Measurements from ENCODE around the gene ZBTB16.

Gene ZBTB16

DNA sequence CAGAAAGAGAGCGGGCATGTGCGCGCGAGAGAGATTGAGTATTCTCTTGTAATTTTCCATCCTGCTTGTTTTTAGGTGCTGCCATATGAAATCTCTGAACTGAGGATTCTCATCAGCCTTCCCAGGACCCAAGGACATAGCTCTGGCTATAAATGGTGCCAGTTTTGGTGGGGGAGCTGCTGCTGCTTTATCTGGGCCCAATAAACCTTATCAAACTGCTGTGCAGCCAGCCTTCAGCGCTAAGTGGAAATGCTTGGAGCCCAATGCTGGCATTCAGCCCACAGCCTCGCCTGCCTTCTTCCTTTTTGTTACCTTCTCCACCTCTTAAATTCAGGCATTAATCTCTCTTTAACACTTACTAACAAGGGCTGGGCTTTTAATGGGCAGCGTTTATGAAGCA lies 2.4 kb upstream of the ZBTB16 start:
- DNase-seq (no peak), ATAC-seq (no peak)
- Mint-ChIP-seq H3K27ac (no peak overlapping the region), H3K27me3 (peaks cover 66% of the 10 kb centered on the region), H3K4me1 (peaks cover 41% of the 10 kb centered on the region), H3K4me3 (no peak overlapping the region), H3K9me3 (no peaks in the 10 kb centered on the region)

DNA sequence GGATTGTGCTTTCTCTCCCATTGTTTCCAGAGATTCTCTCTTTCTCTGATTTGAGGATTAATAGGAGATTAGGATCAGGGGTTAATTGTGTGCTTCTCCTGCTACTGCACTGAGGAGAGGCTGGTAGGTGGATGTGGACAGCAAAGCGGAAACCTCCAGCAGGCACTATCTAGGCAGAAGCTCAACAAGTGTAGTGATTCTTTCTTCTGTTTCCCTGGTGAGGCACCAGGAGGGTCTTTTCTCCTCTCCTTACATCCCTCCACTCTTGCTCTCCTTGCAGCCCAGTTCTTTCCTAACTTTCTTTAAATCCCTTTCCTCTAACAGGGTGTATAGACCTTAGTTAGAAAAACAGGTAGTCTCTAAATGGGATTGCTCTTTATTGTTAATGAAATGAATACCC lies 1.9 kb upstream of the ZBTB16 start:
- no peak overlapping the region for H3K4me3 Mint-ChIP-seq
- no peaks in the 10 kb centered on the region for H3K9me3 Mint-ChIP-seq
- no peak for ATAC-seq

DNA sequence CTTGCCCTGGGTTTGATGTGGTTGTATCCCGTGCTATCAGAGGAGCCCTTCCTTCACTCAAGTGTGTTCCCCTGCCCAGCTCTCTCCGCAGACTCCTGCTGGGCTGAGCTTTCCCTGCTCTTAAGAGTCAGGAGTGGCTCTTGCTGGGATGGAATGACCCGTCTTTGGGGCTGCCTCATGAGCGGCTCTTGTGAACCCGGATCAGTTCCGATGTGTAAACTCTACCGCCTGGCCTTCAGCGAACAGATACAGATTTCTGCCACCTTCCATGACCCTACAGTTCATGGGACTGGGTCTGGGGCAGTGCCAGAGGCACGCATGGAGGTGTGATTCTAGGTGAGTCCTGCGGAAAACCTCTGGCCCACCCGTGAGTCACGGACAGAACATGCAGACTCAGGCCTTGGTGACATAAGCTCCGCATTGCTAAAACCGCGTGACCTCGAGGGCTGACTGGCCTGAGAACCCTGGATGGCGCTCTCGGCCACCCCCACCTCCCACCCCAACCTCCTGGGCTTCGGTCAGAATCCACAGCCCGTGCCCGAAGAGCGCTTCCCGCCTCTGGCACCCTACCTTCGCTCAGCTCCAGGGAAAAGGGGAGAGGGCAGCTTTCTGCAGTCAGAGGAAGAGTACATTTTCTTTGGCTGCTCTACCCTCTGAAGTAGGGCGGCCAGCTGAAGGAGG lies 1.3 kb upstream of the ZBTB16 start:
- no peaks in the 10 kb centered on the region for H3K9me3 Mint-ChIP-seq
- no peak for DNase-seq
- peak overlapping the region in 1 of 2 donors; percentile 93 for H3K4me3 Mint-ChIP-seq
- H3K27me3 Mint-ChIP-seq: peaks cover 71% of the 10 kb centered on the region
- H3K27ac Mint-ChIP-seq: no peak overlapping the region
- H3K4me1 Mint-ChIP-seq: peaks cover 41% of the 10 kb centered on the region
- no peak for ATAC-seq

More for the DNA sequence above, 1.9 kb upstream of the ZBTB16 start:
- DNase-seq: no peak
- H3K27me3 Mint-ChIP-seq: peaks cover 70% of the 10 kb centered on the region
- no peak overlapping the region for H3K27ac Mint-ChIP-seq
- peaks cover 41% of the 10 kb centered on the region for H3K4me1 Mint-ChIP-seq

DNA sequence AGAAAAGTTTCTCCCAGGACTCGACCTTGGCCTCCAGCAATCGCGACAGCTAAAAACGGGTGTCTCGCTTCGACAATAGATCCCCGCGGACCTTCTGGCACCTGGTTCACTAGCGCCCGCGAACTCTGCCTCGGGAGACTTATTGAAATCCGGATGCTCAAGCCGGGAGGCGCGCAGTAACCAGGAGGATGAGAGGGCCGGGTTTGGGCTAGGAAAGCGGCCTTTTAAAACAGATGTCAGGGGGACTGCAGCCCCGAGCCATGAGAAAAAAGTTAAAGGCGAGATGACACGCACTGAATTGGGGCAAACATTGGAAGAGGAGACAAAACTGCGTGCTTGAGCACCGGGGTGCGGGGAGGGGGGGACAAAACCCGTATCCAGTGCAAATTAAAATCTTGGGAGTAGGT lies 637 bp upstream of the ZBTB16 start:
- ATAC-seq (peak; percentile 1), DNase-seq (no peak)
- H3K27ac Mint-ChIP-seq: no peak overlapping the region
- H3K9me3 Mint-ChIP-seq: no peaks in the 10 kb centered on the region
- H3K4me3 Mint-ChIP-seq: peak overlapping the region; percentile 92 to 93
- peaks cover 71% of the 10 kb centered on the region for H3K27me3 Mint-ChIP-seq
- peaks cover 41% of the 10 kb centered on the region for H3K4me1 Mint-ChIP-seq

GRCh38 chr11:114059984-114060391 lies 477 bp downstream of the ZBTB16 start:
- ATAC-seq: peak; percentile 47
- Mint-ChIP-seq H3K4me1 (peaks cover 41% of the 10 kb centered on the region), H3K4me3 (peak overlapping the region; percentile 92 to 93), H3K9me3 (no peaks in the 10 kb centered on the region), H3K27me3 (peaks cover 66% of the 10 kb centered on the region), H3K27ac (peak overlapping the region; percentile 61 to 92)
- DNase-seq: peak in 1 of 2 donors; percentile 34

- ATAC-seq: peak; percentile 53
- Mint-ChIP-seq H3K9me3 (no peaks in the 10 kb centered on the region), H3K4me3 (peak overlapping the region; percentile 92 to 93), H3K27ac (peak overlapping the region; percentile 61 to 92), H3K4me1 (peaks cover 41% of the 10 kb centered on the region), H3K27me3 (peaks cover 64% of the 10 kb centered on the region)
- peak; percentile 26 to 33 for DNase-seq
Measured at GRCh38 chr11:114060392-114061047, 1.0 kb downstream of the ZBTB16 start.

DNA sequence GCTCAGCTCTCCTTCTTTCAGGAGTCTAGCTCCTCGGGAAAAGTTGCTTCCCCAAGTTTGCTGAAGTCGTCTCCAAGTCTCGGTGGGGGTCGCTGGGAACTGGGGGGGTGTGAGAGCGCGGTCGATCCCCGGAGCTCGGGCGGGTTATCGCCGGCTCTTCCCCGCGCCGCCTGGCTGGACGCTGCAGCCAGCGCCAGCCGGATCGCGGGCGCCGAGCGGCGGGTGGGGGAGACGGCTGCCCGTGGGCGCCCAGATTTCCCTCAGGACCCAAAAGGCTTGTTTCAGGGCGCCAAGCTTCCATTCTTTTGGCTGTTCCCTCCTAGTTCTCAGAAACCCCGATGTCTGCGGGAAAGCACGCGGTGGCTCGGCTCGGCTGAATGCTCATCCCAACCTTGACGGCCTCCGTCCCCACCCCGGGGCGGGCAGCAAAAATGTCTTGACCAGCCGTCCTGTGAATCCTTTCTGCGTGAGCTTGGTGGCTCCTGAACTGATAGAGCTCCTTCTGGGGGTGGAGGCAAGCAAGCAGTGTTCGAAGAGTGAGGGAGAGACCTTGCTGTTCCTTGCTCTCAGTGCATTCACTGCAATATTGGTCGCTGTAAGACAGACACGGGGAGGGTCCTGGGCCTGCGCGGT lies 1.7 kb downstream of the ZBTB16 start:
- H3K27ac Mint-ChIP-seq: no peak overlapping the region
- peaks cover 61% of the 10 kb centered on the region for H3K27me3 Mint-ChIP-seq
- H3K9me3 Mint-ChIP-seq: no peaks in the 10 kb centered on the region
- peak overlapping the region; percentile 92 to 93 for H3K4me3 Mint-ChIP-seq
- H3K4me1 Mint-ChIP-seq: peaks cover 41% of the 10 kb centered on the region
- ATAC-seq (no peak), DNase-seq (no peak)

- Mint-ChIP-seq H3K4me3 (peak overlapping the region; percentile 92 to 93), H3K4me1 (peaks cover 41% of the 10 kb centered on the region), H3K27ac (no peak overlapping the region), H3K27me3 (peaks cover 56% of the 10 kb centered on the region), H3K9me3 (no peaks in the 10 kb centered on the region)
- no peak for DNase-seq
- ATAC-seq: no peak
Measured at GRCh38 chr11:114061681-114062049, 2.2 kb downstream of the ZBTB16 start.

GRCh38 chr11:114062272-114062671 lies 2.8 kb downstream of the ZBTB16 start:
- no peaks in the 10 kb centered on the region for H3K9me3 Mint-ChIP-seq
- no peak overlapping the region for H3K27ac Mint-ChIP-seq
- H3K4me3 Mint-ChIP-seq: peak overlapping the region in 1 of 2 donors; percentile 93
- ATAC-seq: no peak
- peaks cover 41% of the 10 kb centered on the region for H3K4me1 Mint-ChIP-seq
- H3K27me3 Mint-ChIP-seq: peaks cover 50% of the 10 kb centered on the region
- DNase-seq: no peak

DNA sequence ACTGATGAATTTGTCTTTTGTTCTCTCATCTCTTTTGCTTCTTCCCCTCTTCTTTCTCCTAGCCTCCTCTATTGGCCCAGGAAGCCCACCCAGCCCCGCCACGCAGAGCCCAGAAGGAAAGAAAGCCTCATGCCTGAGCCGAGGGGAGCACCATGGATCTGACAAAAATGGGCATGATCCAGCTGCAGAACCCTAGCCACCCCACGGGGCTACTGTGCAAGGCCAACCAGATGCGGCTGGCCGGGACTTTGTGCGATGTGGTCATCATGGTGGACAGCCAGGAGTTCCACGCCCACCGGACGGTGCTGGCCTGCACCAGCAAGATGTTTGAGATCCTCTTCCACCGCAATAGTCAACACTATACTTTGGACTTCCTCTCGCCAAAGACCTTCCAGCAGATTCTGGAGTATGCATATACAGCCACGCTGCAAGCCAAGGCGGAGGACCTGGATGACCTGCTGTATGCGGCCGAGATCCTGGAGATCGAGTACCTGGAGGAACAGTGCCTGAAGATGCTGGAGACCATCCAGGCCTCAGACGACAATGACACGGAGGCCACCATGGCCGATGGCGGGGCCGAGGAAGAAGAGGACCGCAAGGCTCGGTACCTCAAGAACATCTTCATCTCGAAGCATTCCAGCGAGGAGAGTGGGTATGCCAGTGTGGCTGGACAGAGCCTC lies 3.8 kb downstream of the ZBTB16 start:
- Mint-ChIP-seq H3K4me1 (peaks cover 32% of the 10 kb centered on the region), H3K9me3 (no peaks in the 10 kb centered on the region), H3K27me3 (peaks cover 39% of the 10 kb centered on the region), H3K4me3 (no peak overlapping the region), H3K27ac (no peak overlapping the region)
- no peak for ATAC-seq
- DNase-seq: no peak

- Mint-ChIP-seq H3K4me3 (no peak overlapping the region), H3K9me3 (no peaks in the 10 kb centered on the region), H3K4me1 (peaks cover 27% of the 10 kb centered on the region), H3K27ac (peak overlapping the region in 1 of 2 donors; percentile 19), H3K27me3 (peaks cover 34% of the 10 kb centered on the region)
- DNase-seq (no peak), ATAC-seq (no peak)
Measured at GRCh38 chr11:114063829-114064201, 4.3 kb downstream of the ZBTB16 start.

DNA sequence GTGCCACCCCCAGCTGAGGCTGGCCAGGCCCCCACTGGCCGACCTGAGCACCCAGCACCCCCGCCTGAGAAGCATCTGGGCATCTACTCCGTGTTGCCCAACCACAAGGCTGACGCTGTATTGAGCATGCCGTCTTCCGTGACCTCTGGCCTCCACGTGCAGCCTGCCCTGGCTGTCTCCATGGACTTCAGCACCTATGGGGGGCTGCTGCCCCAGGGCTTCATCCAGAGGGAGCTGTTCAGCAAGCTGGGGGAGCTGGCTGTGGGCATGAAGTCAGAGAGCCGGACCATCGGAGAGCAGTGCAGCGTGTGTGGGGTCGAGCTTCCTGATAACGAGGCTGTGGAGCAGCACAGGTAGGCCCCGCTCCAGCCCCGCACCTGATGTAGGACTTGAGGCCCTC lies 4.7 kb downstream of the ZBTB16 start:
- Mint-ChIP-seq H3K27ac (no peak overlapping the region), H3K27me3 (peaks cover 30% of the 10 kb centered on the region), H3K4me1 (peaks cover 23% of the 10 kb centered on the region), H3K9me3 (no peaks in the 10 kb centered on the region), H3K4me3 (no peak overlapping the region)
- no peak for DNase-seq
- no peak for ATAC-seq

GRCh38 chr11:114065094-114065493 lies 5.6 kb downstream of the ZBTB16 start:
- DNase-seq (no peak), ATAC-seq (no peak)
- Mint-ChIP-seq H3K27ac (no peak overlapping the region), H3K4me1 (peaks cover 14% of the 10 kb centered on the region), H3K9me3 (no peaks in the 10 kb centered on the region), H3K4me3 (no peak overlapping the region), H3K27me3 (peaks cover 21% of the 10 kb centered on the region)

- ATAC-seq (no peak), DNase-seq (no peak)
- Mint-ChIP-seq H3K27me3 (peaks cover 16% of the 10 kb centered on the region), H3K27ac (no peak overlapping the region), H3K4me3 (no peak overlapping the region), H3K4me1 (peaks cover 10% of the 10 kb centered on the region), H3K9me3 (no peaks in the 10 kb centered on the region)
Measured at GRCh38 chr11:114066046-114066648, 6.6 kb downstream of the ZBTB16 start.

DNA sequence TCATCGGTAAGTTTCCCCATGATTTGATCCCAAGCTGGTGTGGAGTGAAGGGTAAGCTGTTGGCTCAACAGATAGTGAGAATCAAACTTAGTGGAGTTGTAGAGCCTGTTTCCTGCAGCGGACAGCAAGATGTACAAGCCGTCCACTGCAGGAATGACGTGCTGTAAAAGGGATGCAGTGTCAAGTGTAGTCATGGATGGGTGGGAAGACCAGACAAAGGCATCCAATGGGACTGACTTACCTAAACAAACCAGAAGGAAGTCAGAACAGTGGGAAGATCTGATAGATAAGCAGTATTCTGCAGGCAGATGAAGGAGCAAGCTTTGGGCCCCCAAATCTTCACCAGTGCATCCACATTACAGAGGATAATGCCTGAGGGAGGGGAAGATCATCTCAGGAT lies 8.8 kb downstream of the ZBTB16 start:
- DNase-seq (no peak), ATAC-seq (no peak)
- Mint-ChIP-seq H3K4me1 (peaks cover 19% of the 10 kb centered on the region), H3K9me3 (no peaks in the 10 kb centered on the region), H3K4me3 (no peak overlapping the region), H3K27me3 (no peaks in the 10 kb centered on the region), H3K27ac (no peak overlapping the region)

All from stimulated activated naive CD8-positive, alpha-beta T cell treated with anti-CD3 and anti-CD28 coated beads, Interleukin-15, amount 100 ng/mL, for 72 hours (primary cell).